PC-9 (cell line): ENCODE data around the gene GSKIP. TPM values are rescaled to one million over a fixed set of nuclear protein-coding genes. Genes with fewer than 3 reads are reported as not detected.

Experiments
- BruUV-seq: library from RNA; stranded (reverse); fragments of 400-500 nt; replicated peaks from 2 replicates; lab custom pipeline; 2021; lab: Mats Ljungman, UMichigan
- CTCF ChIA-PET: fragments of 300-600 bp; sonication (Branson Sonifier 250); formaldehyde crosslinking; loops from one replicate; lab custom pipeline; 2022; ENCODE audit warnings: antibody characterized with exemption; lab: Charles Lee
- POLR2A ChIA-PET: fragments of 300-600 bp; sonication (Branson Sonifier 250); formaldehyde crosslinking; loops from one replicate; lab custom pipeline; 2022; ENCODE audit warnings: antibody characterized with exemption; ENCODE audit not compliant: unreplicated experiment; lab: Charles Lee
- DNase-seq, 2 experiments: peaks; one replicate each; pipeline versions ENCODE4 v3.0.0 to v3.0.0-alpha.2; 2015 to 2022; ENCODE audit warnings: mixed read lengths in 1 of 2
- H2AFZ ChIP-seq: fragments of 200-600 bp; sonication (generic); 2 replicates; pipeline ENCODE4 v1.8.1; 2017; ENCODE audit warnings: antibody characterized with exemption
- H3F3A ChIP-seq: fragments of 200-600 bp; sonication (generic); 2 replicates; pipeline ENCODE4 v1.8.1; 2017; ENCODE audit warnings: antibody characterized with exemption, mild to moderate bottlenecking, low read depth; ENCODE audit not compliant: insufficient read depth
- H3K27ac ChIP-seq: fragments of 200-600 bp; sonication (generic); 2 replicates; pipeline ENCODE4 v1.6.1; 2016; ENCODE audit warnings: mixed run types
- H3K27me3 ChIP-seq: fragments of 200-600 bp; sonication (generic); 2 replicates; pipeline ENCODE4 v1.6.1; 2016; ENCODE audit warnings: low read depth, mixed run types; ENCODE audit not compliant: insufficient read depth
- H3K36me3 ChIP-seq: fragments of 200-600 bp; sonication (generic); 2 replicates; pipeline ENCODE4 v1.6.1; 2016; ENCODE audit warnings: low read depth, mixed run types
- H3K4me1 ChIP-seq: fragments of 200-600 bp; sonication (generic); replicated peaks from 2 replicates; pipeline ENCODE4 v1.6.1; 2016; ENCODE audit warnings: mixed run types; ENCODE audit not compliant: insufficient read depth
- H3K4me2 ChIP-seq: fragments of 200-600 bp; sonication (generic); 2 replicates; pipeline ENCODE4 v1.6.1; 2017; ENCODE audit warnings: mixed run types
- H3K4me3 ChIP-seq: fragments of 200-600 bp; sonication (generic); 2 replicates; pipeline ENCODE4 v1.6.1; 2016; ENCODE audit warnings: mixed run types
- H3K79me2 ChIP-seq: fragments of 200-600 bp; sonication (generic); 2 replicates; pipeline ENCODE4 v1.6.1; 2017; ENCODE audit warnings: low read depth, mixed run types
- H3K9me2 ChIP-seq: fragments of 200-600 bp; sonication (generic); 2 replicates; pipeline ENCODE4 v1.8.1; 2017; ENCODE audit warnings: mild to moderate bottlenecking; ENCODE audit not compliant: insufficient read depth
- H3K9me3 ChIP-seq: fragments of 200-600 bp; sonication (generic); 2 replicates; pipeline ENCODE4 v1.8.1; 2016; ENCODE audit warnings: low read depth; ENCODE audit not compliant: insufficient read depth
- H4K20me1 ChIP-seq: fragments of 200-600 bp; sonication (generic); 2 replicates; pipeline ENCODE4 v1.8.1; 2017; ENCODE audit not compliant: insufficient read depth
- CTCF ChIP-seq: fragments of 200-600 bp; sonication (generic); conservative IDR thresholded peaks from 2 replicates; pipeline ENCODE4 v1.6.1; 2017; ENCODE audit warnings: mixed run types, antibody characterized with exemption, mild to moderate bottlenecking, moderate library complexity
- EZH2 ChIP-seq: fragments of 200-600 bp; sonication (generic); IDR thresholded peaks from 2 replicates; pipeline ENCODE4 v1.8.0; 2017; ENCODE audit warnings: antibody characterized with exemption, low read depth
- intact Hi-C: fragments of 100-400 bp; cut with micrococcal nuclease; formaldehyde crosslinking; loops from one replicate; pipeline ENCODE4 v1.10.0; 2022; ENCODE audit not compliant: unreplicated experiment
- total RNA-seq: library from RNA; stranded (reverse); gene quantifications from 2 replicates; pipeline ENCODE4 v1.2.3, GENCODE V29; 2021

The GSKIP gene
- total RNA-seq, 1 experiment from 2014 or later = 7.2 TPM

GRCh38 chr14:96354246-96354645 lies 9.1 kb upstream of the GSKIP start:
- peaks cover under 1% of the 10 kb centered on the region; the same call in 1 of the 2 replicates for H3K79me2 ChIP-seq
- H3F3A ChIP-seq = no peaks in the 10 kb centered on the region
- no peaks in the 10 kb centered on the region for H4K20me1 ChIP-seq
- H3K4me3 ChIP-seq = no peak overlapping the region
- no peaks in the 10 kb centered on the region for H3K9me3 ChIP-seq
- no peak overlapping the region for H3K27ac ChIP-seq
- no peak overlapping the region for H3K4me2 ChIP-seq
- H3K27me3 ChIP-seq = no peaks in the 10 kb centered on the region
- no peaks in the 10 kb centered on the region for H3K36me3 ChIP-seq
- TF ChIP-seq CTCF (no peak), EZH2 (no peak)
- DNase-seq = no peak
- BruUV-seq = no TSS peak
- intact Hi-C loops = no loop called here
- no peaks in the 10 kb centered on the region for H3K4me1 ChIP-seq
- no peak overlapping the region for H2AFZ ChIP-seq
- ChIA-PET POLR2A (no interaction called here), CTCF (no interaction called here)
- no peaks in the 10 kb centered on the region for H3K9me2 ChIP-seq

- H3K27ac ChIP-seq = no peak overlapping the region
- H3K4me3 ChIP-seq = no peak overlapping the region
- no peaks in the 10 kb centered on the region for H4K20me1 ChIP-seq
- H3K27me3 ChIP-seq = no peaks in the 10 kb centered on the region
- DNase-seq = no peak
- no peak overlapping the region for H3K4me2 ChIP-seq
- peaks cover 22% of the 10 kb centered on the region for H3K79me2 ChIP-seq
- CTCF ChIA-PET = no interaction called here
- no peaks in the 10 kb centered on the region for H3K9me3 ChIP-seq
- H2AFZ ChIP-seq = no peak overlapping the region
- H3K4me1 ChIP-seq = peaks cover 12% of the 10 kb centered on the region
- peaks cover 2% of the 10 kb centered on the region; the same call in 1 of the 2 replicates for H3F3A ChIP-seq
- no peaks in the 10 kb centered on the region for H3K9me2 ChIP-seq
- TF ChIP-seq CTCF = no peak
- POLR2A ChIA-PET = no interaction called here
- BruUV-seq = no TSS peak
- H3K36me3 ChIP-seq = no peaks in the 10 kb centered on the region
- intact Hi-C loops = no loop called here
Observed at GRCh38 chr14:96357216-96357615, 6.1 kb upstream of the GSKIP start.

GRCh38 chr14:96359959-96360358 lies 3.4 kb upstream of the GSKIP start:
- BruUV-seq = no TSS peak
- peaks cover 37% of the 10 kb centered on the region for H3K79me2 ChIP-seq

More at GRCh38 chr14:96359959-96360358, 3.4 kb upstream of the GSKIP start:
- Histone ChIP-seq H3F3A (peaks cover 10% of the 10 kb centered on the region; the same call in 1 of the 2 replicates), H3K4me2 (no peak overlapping the region), H3K4me3 (no peak overlapping the region), H3K9me3 (no peaks in the 10 kb centered on the region), H4K20me1 (no peaks in the 10 kb centered on the region), H2AFZ (no peak overlapping the region), H3K4me1 (peaks cover 19% of the 10 kb centered on the region), H3K27ac (no peak overlapping the region), H3K36me3 (no peaks in the 10 kb centered on the region), H3K9me2 (no peaks in the 10 kb centered on the region), H3K27me3 (no peaks in the 10 kb centered on the region)
- ChIA-PET CTCF (no interaction called here), POLR2A (no interaction called here)
- TF ChIP-seq CTCF (no peak), EZH2 (no peak)
- no peak for DNase-seq
- intact Hi-C loops = loop anchor here (5.0 kb wide), 1 partner anchor 142 kb away; the partner anchor contains the start of gene PAPOLA
